Fibroblast of skin of back (primary cell): ENCODE results near the gene COL6A2.

Source experiments
- DNase-seq: peaks from one replicate; pipeline ENCODE4 v3.0.0-alpha.2; 2013

COL6A2 gene

DNA sequence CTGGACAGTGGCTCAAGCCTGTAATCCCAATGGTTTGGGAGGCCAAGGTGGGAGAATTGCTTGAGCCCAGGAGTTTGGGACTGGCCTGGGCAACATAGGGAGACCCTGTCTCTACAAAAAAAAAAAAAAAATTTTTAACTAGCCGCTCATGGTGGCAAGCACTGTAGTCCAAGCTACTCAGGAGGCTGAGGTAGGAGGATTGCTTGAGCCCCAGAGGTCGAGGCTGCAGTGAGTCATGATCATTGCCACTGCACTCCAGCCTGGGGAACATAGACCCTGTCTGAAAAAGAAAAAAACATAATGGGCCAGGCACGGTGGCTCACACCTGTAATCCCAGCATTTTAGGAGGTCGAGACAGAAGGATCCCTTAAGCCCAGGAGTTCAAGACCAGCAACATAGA lies 81.0 kb downstream of the COL6A2 start:
- DNase-seq: no peak
